Epidermal melanocyte (primary cell): ENCODE results near the gene MEG3.

ENCODE experiments used
- DNase-seq: peaks from one replicate; pipeline ENCODE4 v3.0.0; 2011; ENCODE audit warnings: low spot score; ENCODE audit not compliant: insufficient read length

MEG3 gene

GRCh38 chr14:100864960-100865681 is 39.2 kb downstream of the MEG3 start:
- no peak for DNase-seq

- no peak for DNase-seq
Observed at GRCh38 chr14:100865682-100866591, 40.0 kb downstream of the MEG3 start.

GRCh38 chr14:100866666-100867630 is 41.0 kb downstream of the MEG3 start:
- DNase-seq = no peak

GRCh38 chr14:100867631-100868315 is 41.9 kb downstream of the MEG3 start:
- no peak for DNase-seq

GRCh38 chr14:100868621-100869370 is 42.9 kb downstream of the MEG3 start:
- DNase-seq = no peak

GRCh38 chr14:100871234-100872186 is 45.6 kb downstream of the MEG3 start:
- DNase-seq = no peak

- no peak for DNase-seq
Observed at GRCh38 chr14:100872259-100873095, 46.6 kb downstream of the MEG3 start.

- no peak for DNase-seq
Observed at GRCh38 chr14:100873096-100873482, 47.2 kb downstream of the MEG3 start.

GRCh38 chr14:100874051-100874410 is 48.1 kb downstream of the MEG3 start:
- DNase-seq = no peak

- DNase-seq = no peak
Observed at GRCh38 chr14:100874411-100875091, 48.6 kb downstream of the MEG3 start.

GRCh38 chr14:100875126-100875525 is 49.2 kb downstream of the MEG3 start:
- no peak for DNase-seq

- DNase-seq = no peak
Observed at GRCh38 chr14:100875861-100876590, 50.1 kb downstream of the MEG3 start.

GRCh38 chr14:100878271-100879146 is 52.6 kb downstream of the MEG3 start:
- no peak for DNase-seq

- no peak for DNase-seq
Observed at GRCh38 chr14:100879194-100879593, 53.3 kb downstream of the MEG3 start.

- DNase-seq = no peak
Observed at GRCh38 chr14:100879782-100880181, 53.9 kb downstream of the MEG3 start.
